ENCODE measurements around the gene PTPN13.
A peak's percentile ranks its signal among the peaks of the same experiment; 100 is the strongest.
"Not testable (repeated sequence)": the region's sequence is repeated elsewhere in the genome, so short reads cannot be mapped to it uniquely, and the experiment has no call there.

PTPN13 gene

DNA sequence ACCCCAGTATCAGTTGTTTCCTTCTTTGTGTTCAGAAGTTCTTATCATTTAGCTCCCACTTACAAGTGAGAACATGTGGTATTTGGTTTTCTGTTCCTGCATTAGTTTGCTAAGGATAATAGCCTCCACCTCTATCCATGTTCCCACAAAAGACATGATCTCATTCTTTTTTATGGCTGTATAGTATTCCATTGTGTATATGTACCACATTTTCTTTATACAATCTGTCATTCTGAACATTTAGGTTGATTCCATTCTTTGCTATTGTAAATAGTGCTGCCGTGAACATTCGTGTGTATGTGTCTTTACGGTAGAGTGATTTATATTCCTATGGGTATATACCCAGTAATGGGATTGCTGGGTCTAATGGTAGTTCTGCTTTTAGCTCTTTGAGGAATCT, 125.0 kb downstream of the PTPN13 start:
- DNase-seq = not testable (repeated sequence)

DNA sequence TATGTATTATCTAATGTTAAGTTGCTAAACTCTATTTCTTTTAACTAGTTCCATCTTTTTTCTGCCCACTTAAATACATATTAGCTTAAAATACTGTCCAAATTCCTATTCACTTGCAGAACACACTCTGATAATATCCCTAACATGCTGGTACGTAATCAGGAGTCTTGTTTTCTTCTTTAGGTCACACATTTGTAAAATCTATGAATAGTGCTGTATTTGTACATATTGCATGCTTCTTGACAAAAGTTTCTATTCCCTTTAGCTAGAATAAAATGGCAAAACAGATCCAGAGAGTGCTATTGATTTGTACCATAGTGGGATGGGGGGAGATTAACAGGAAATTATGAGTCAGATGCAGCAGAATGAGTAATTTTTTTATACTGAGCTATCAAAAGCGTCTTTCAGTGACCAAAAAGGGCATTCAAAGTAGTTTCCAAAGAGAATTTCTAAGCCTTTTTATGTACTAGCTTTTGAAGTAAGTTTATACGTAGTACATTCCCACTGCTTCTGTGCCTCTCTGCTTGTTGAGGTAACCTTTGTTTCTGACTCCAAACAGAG, 126.5 kb downstream of the PTPN13 start:
- no peak for DNase-seq

DNA sequence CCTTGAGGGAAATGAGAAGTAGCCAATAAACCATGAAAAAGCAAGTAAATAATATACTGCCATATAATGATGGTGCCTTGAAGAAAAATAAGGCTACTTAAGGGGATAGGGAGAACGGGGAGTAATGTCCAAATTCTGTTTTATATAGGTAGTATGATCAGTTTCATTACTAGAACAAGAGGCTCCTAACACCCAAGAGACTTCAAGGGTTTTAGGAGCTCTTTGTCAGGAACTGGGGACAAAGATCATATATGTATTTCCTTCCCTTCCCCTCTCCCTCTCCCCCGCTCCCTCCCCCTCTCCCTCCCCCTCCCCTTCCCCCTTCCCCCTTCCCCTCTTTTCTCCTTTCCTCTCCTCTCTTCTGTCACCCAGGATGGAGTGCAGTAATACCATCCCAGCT, 127.3 kb downstream of the PTPN13 start:
- DNase-seq = no peak

DNA sequence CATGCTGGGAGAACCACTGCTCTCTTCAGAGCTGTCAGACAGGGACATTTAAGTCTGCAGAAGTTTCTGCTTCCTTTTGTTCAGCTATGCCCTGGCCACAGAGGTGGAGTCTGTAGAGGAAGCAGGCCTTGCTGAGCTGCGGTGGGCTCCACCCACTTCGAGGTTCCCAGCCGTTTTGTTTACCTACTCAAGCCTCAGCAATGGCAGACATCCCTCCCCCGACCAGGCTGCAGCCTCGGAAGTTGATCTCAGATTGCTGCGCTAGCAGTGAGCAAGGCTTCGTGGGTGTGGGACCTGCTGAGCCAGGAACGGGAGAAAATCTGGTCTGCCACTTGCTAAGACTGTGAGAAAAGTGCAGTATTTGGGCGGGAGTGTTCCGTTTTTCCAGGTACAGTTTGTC, 136.2 kb downstream of the PTPN13 start:
- DNase-seq = peak; percentile 0

DNA sequence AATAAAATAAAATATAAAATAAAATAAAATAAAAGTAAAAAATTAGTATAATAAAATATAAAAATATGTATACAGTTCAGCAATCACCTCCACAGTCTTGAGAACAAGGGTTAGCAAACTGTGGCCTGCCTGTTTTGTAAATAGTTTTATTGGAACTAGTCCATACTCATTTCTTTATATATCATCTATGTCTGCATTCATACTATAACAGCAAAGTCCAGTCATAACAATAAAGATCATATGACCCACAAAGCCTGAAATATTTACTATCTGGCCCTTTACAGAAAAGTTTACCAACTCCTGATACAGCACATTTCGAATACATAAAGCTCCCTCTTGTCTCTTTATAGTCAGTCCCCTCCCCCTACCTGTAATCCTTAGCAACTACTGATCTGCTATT, 143.1 kb downstream of the PTPN13 start:
- no peak for DNase-seq

DNA sequence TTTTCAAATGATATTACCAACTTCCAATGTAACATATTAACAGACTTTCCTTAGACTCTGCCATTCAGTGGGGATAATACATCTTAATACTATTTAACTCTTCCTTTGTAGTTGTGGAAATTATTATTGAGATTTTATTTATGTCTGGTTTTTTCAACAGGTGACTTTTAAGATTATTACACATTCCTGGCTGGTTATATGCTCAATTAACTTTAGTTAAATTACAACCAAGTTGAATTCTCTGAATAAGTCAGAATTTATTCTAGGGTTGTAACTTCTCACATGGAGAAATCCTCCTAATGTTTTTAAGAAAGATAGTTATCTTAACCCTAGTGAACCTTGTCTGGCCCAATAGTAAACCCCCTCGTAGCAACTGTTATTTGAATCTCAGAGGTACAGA, 147.7 kb downstream of the PTPN13 start:
- DNase-seq = no peak

DNA sequence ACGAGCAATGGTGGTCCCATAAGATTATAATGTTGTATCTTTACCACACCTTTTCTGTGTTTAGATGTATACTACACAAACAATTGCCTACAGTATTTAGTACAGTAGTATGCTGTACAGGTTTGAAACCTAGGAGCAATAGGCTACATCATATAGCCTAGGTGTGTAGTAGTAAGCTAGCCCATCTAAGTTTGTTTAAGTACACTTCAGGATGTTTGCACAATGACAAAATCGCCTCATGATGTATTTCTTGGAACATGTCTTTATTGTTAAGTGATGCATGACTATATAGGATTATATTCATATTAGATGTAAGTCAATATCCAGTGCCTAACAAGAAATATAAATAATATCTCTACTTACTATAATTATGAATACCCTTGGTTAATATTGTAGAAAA, 150.5 kb downstream of the PTPN13 start:
- no peak for DNase-seq

DNA sequence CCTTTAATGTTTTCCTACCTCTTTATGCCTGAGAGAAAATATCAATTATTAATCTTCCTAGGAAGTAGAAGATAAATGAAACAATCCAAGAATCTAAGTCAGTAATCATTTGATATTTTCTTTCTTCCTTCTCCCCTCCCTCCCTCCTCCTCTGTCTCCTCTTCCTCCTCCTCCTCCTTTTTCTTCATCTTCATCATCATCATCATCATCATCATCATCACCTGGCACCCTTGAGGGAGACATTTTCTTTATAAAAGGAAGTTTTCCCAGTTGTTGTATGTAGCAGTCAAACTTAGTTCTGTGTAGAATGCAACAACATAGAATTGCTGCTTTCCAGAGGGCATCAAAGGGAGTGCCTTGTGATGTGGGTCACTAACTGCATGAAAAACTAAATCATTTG, 155.0 kb downstream of the PTPN13 start:
- DNase-seq = no peak

DNA sequence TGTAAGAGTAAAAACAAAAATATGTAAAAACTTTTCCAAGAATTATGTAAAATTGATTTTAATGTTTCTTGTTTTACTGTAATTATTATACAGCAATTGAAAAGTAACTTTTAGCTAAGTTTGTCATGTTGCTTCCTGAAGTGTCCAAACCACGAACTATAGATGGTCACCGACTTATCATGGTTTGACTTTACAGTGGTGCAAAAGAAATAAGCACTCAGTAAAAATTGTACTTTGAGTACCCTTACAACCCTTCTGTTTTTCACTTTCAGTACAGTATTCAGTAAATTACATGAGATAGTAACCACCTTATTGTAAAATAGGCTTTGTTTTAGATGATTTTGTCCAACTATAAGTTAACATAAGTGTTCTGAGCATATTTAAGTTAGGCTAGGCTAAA, 161.3 kb downstream of the PTPN13 start:
- DNase-seq = no peak

DNA sequence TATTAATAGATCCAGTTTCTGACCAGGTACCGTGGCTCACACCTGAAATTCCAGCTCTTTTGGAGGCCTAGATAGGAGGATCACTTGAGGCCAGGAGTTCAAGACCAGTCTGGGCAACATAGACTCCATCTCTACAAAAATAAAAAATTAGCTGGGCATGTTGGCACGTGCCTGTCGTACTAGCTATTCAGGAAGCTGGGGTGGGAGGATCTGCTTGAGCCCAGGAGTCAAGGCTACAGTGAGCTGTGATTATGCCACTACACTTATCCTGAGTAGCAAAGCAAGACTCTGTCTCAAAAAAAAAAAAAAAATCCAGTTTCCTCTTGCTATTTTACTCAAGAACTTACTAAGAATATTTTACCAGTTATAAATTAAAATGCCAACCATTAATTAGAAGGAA, 163.4 kb downstream of the PTPN13 start:
- no peak for DNase-seq

DNA sequence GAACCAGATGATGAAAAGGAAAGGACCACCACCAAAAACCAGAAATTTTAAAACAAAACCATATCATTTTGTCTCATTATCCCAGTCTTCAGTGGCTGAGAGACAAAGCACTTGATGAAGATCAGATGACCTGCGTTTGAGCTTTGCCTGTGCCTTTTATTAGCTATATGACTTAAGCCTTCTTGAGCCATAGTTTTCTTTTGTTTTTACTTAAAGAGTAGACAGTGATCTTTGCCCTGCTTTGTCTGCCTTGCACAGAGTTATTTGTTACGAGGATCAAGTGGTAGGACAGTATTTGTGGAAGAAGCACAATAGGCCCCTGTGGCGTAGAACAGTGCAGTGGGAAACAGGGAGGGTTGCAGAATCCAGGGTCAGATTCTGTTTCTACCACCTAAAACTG, 165.2 kb downstream of the PTPN13 start:
- no peak for DNase-seq

DNA sequence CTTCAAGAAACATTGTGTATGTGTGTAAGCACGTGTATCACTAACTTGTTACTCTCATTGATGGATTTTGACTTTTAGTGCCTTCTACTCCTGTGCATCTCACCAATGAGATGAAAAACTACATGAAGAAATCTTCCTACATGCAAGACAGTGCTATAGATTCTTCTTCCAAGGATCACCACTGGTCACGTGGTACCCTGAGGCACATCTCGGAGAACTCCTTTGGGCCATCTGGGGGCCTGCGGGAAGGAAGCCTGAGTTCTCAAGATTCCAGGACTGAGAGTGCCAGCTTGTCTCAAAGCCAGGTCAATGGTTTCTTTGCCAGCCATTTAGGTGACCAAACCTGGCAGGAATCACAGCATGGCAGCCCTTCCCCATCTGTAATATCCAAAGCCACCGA, 168.5 kb downstream of the PTPN13 start:
- no peak for DNase-seq

DNA sequence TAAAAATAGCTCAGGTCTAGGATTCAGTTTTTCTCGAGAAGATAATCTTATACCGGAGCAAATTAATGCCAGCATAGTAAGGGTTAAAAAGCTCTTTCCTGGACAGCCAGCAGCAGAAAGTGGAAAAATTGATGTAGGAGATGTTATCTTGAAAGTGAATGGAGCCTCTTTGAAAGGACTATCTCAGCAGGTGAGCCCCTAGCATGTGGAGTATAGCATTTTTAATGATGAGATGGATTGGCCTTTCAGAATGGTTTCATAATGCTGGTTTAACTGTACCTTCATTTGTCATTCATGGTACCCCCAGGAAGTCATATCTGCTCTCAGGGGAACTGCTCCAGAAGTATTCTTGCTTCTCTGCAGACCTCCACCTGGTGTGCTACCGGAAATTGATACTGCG, 175.7 kb downstream of the PTPN13 start:
- DNase-seq = no peak

DNA sequence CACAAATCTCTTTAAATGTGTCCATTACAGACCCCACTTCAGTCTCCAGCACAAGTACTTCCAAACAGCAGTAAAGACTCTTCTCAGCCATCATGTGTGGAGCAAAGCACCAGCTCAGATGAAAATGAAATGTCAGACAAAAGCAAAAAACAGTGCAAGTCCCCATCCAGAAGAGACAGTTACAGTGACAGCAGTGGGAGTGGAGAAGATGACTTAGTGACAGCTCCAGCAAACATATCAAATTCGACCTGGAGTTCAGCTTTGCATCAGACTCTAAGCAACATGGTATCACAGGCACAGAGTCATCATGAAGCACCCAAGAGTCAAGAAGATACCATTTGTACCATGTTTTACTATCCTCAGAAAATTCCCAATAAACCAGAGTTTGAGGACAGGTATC, 177.0 kb downstream of the PTPN13 start:
- DNase-seq = no peak

DNA sequence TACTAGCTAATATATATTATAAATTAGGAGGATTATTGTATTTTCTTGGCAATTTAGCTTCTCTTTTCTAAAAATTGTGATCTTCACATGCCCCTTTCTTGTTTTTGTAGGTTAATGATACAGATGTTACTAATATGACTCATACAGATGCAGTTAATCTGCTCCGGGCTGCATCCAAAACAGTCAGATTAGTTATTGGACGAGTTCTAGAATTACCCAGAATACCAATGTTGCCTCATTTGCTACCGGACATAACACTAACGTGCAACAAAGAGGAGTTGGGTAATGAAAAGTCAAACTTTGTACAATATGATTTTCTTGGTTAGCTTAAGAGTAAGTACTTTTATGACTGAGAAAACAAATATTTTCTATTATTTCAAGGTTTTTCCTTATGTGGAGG, 180.9 kb downstream of the PTPN13 start:
- no peak for DNase-seq

DNA sequence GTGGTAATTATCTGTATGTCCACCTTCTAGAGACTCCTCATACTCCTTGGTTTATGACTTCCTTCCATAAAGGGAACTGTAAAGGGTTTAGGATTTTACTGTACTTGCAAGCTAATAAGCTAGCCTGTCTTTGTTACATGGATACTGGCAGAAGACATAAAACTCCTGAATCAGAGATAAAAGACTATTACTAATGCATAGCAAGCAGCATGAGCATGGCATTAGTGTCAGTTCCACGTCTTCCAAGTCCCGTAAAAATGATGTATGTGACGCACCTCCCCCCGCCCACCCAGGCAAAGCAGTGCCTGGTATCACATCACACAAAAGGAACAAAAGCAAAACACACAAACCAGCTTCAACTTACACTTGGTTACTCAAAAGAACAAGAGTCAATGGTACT, 184.1 kb downstream of the PTPN13 start:
- DNase-seq = no peak

DNA sequence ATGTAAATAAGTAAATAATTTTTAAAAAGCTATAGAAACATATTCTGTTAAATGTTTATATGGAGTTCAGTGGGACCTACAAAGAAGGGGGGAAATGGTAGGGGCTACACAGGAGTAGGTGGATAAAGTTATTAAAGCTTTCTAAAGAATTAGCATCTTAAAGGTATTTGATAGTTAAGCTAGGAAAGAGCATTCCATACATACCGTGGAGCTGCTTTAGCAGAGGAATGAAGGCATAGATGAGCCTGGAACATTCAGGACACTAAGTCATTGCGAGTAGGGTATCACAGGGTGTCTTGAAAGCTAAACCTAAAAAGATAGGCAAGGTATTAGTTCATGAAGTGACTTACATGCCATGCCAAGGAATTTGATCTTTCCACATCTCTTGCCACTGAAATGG, 194.7 kb downstream of the PTPN13 start:
- DNase-seq = no peak

DNA sequence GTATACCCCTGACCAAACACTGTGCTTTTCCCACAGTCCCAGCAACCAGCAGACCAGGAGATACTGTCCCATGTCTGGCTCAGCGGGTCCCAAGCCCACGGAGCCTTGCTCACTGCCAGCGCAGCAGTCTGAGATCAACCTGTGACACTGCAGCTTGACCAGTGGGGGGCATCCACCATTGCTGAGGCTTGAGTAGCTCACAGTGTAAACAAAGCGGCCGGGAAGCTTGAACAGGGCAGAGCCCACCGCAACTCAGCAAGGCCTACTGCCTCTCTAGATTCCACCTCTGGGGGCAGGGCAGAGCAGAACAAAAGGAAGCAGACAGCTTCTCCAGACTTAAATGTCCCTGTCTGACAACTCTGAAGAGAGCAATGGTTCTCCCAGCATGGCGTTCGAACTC, 197.0 kb downstream of the PTPN13 start:
- DNase-seq = no peak

DNA sequence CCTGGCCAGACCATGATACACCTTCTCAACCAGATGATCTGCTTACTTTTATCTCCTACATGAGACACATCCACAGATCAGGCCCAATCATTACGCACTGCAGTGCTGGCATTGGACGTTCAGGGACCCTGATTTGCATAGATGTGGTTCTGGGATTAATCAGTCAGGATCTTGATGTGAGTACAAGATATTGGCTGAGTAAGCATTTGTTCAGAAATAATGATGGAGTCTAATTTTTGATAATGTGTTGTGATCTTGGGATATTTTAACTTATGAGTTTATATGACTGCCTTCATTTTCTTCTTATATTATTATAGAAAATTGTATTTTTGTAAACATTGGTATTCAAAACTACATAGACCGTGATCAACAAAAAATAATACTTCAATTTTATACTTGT, 215.7 kb downstream of the PTPN13 start:
- DNase-seq = no peak

DNA sequence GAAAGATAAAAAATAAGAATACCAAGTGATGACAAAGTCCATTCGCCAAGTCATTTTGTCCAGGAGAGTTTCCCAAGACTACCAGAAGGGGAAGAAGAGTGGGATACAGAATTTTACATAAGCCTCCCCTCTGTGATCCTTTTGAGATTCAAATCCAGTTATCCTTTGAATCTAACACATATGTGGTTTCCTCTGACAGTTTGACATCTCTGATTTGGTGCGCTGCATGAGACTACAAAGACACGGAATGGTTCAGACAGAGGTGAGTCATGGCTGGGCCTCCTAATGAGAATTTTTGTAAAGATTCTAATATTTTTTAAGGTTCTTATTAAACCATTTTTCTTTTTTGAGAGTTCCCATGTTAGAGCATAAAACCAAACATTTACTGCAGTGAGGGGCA, 216.7 kb downstream of the PTPN13 start:
- no peak for DNase-seq

DNA sequence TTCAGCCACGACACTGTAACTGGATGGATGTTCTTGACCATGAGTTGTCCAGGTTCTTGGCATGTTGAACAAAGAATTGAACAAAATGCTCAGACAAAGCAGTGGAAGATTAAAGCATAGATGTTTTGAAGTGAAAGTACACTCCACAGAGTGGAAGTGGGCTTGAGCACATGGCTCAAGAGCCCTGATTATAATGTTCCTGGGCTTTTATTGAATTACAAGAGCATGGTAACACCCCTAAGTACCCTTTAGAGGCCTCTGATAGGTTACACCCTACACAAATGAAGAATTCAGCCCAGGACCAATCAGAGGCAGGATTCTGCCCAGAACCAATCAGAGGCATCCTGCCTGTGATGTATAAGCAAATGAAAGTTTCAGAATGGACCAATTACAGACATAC, 221.5 kb downstream of the PTPN13 start:
- DNase-seq = no peak

DNA sequence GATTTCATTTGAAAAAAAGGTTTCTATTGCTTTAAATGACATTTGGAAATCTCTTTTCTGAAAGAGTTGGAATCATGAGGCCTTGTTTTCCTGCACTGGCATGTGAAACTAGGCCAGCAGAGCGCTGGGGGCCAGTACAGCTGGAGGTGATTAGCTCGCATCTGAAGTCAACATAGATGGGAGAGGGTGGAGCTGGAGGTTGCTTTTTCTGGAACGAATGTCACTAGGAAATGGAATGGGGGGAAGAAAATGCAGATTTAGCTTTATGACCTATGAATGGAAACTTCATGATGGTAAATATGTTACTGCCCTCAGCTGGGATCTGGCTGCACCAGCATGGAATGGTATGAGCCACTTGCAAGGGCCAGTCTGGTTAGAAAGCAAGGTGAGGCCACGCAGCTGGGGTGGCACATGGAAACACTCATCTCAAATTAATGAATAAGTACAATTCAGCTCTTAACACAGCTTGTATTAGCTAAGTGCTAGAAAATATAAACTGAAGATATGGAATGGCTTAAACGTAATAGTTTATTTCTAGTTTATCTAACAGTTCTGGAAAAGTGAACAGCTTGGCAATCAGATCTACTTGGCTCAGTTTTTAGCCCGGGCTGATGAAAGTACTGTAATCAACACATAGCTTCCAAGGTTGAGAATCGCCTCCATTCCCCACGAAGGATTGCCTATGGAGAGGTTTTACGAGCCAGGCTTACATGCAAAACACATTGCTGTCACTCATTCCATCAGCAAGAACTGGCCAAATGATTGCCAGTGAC, 222.6 kb downstream of the PTPN13 start:
- DNase-seq = no peak

DNA sequence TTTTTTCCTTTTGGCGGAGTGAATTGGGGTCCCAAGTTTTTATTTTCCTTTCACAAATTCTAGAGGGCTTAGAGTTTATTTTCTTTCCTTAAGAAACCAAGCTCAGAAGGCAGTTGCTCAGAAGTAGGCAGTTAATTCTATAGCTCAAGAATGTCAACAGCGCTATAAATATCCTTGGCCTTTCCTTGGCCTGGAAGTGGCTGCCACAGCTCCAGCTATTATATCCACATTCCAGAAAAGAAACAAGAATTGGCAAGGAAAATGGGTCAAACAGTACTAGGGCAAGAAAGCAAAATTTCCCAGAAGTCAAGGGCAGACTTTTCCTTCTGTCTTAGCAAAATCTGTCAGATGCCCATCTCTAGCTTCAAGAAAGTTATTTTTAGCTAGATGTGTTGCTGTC, 224.1 kb downstream of the PTPN13 start:
- DNase-seq = no peak

DNA sequence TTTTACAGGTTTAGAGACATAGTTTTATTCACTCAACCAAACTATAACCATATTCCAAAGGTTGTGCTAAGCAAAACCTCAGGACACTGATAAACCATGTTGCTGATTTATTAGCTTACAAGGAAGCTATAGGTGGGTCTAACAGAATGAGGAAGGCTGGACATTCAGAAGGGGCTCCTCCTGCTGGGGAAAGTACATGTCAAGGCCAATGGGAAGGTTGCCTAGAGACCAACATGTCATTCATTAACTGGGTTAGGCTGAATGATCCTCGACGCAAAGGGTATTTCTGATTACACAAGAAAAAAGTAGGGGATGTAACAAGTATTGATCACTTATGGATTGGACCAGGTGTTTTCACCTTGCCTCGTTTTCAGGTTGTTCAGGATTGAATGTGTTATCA, 224.7 kb downstream of the PTPN13 start:
- DNase-seq = no peak

DNA sequence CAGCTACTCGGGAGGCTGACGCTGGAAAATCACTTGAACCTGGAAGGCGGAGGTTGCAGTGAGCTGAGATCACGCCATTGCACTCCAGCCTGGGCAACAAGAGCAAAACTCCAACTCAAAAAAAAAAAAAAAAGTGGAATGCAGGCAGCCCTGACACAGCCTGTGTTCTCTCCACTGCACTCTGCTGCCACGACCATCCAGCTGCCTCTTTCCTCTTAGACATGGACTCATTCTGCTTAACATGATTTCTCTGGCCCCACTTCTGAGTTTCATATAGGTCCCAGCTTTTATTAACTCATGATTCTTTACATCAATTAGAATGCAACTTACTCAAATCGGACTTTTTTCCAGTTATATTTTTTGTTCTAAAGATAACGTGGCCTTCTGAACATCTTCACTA, 225.4 kb downstream of the PTPN13 start:
- DNase-seq = no peak

Measured in CD4-positive, alpha-beta T cell treated with Interleukin-10 for 1 hour (primary cell).